PC-9 (cell line): ENCODE data around the gene IKBKE.
A peak's percentile ranks its signal among the peaks of the same experiment; 100 is the strongest.

Experiments used
- EZH2 ChIP-seq: fragments of 200-600 bp; sonication (generic); IDR thresholded peaks from 2 replicates; pipeline ENCODE4 v1.8.0; 2017; ENCODE audit warnings: antibody characterized with exemption, low read depth
- TF ChIP-seq, protein P1 (sequence below): fragments of 200-600 bp; sonication (generic); conservative IDR thresholded peaks from 2 replicates; pipeline ENCODE4 v1.6.1; 2017; ENCODE audit warnings: mixed run types, antibody characterized with exemption, mild to moderate bottlenecking, moderate library complexity

DNA sequence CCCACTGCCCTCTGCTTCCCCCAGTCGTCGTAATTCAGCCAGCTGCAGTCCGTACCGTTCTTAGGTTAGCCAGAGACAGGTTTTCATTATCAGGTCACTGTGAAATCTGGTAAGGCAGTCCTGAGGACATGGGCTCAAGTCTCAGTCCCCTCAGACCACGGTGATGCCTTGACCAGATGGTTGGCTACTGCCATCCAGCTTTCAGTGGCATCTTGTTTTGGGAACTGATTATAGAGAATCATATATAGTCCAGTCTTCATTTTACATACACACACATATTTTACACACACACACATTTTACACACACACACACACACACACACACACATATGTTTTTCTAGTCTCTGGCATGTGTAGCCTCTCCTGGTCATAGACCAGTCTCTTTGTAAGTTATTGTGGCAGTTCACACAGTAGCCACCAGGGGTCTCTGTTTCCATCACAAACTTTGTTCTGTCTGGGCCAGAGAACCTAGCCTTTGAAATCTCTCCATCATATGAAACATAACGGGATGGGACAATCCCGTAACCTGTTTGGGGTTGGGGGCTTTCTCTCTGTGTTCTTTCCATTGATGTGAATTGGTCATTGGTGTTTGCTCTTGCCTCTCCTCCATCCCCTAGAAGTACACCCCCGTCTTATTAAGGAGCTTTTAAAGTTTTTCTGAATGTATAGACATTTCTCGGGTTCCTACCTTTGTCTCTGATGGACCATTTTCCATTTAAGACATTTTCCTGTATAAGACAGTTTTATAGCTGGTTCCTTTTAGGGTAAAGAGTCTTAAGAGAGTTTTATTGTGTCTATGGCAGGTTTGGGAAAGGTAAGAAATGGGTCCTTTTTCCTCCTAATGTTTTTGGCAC is 8.4 kb upstream of the IKBKE start:
- TF ChIP-seq, protein P1, sequence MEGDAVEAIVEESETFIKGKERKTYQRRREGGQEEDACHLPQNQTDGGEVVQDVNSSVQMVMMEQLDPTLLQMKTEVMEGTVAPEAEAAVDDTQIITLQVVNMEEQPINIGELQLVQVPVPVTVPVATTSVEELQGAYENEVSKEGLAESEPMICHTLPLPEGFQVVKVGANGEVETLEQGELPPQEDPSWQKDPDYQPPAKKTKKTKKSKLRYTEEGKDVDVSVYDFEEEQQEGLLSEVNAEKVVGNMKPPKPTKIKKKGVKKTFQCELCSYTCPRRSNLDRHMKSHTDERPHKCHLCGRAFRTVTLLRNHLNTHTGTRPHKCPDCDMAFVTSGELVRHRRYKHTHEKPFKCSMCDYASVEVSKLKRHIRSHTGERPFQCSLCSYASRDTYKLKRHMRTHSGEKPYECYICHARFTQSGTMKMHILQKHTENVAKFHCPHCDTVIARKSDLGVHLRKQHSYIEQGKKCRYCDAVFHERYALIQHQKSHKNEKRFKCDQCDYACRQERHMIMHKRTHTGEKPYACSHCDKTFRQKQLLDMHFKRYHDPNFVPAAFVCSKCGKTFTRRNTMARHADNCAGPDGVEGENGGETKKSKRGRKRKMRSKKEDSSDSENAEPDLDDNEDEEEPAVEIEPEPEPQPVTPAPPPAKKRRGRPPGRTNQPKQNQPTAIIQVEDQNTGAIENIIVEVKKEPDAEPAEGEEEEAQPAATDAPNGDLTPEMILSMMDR: peak; percentile 87
- TF ChIP-seq EZH2: no peak
